ENCODE measurements around the gene CPNE4.

The CPNE4 gene

GRCh38 chr3:132001999-132002398 is 32.8 kb downstream of the CPNE4 start:
- TF ChIP-seq EZH2 (optimal IDR thresholded peaks at IDR 0.05; ENCODE audit: low read depth, low read length) (no peak), EZH2phosphoT487 (IDR thresholded peaks at IDR 0.05; ENCODE audit: low read length) (no peak), CTCF (IDR thresholded peaks at IDR 0.05; ENCODE audit: low read length) (no peak)
- Histone ChIP-seq H3K36me3 (replicated peaks; ENCODE audit: insufficient read depth, low read length) (no peaks in the 10 kb centered on the region), H3K4me3 (ENCODE audit: low read length) (no peak overlapping the region), H3F3A (ENCODE audit: insufficient read depth, low read length) (no peaks in the 10 kb centered on the region), H3K27me3 (replicated peaks; ENCODE audit: insufficient read depth, low read length) (no peaks in the 10 kb centered on the region), H2AFZ (ENCODE audit: low read length) (no peak overlapping the region), H3K9me3 (replicated peaks; ENCODE audit: insufficient read depth, low read length) (no peaks in the 10 kb centered on the region), H4K20me1 (ENCODE audit: insufficient read depth, low read length) (no peaks in the 10 kb centered on the region), H3K4me1 (ENCODE audit: low read length) (no peaks in the 10 kb centered on the region), H3K9me2 (replicated peaks; ENCODE audit: insufficient read depth, low read length) (no peaks in the 10 kb centered on the region), H3K4me2 (ENCODE audit: low read depth, low read length) (no peak overlapping the region), H3K27ac (ENCODE audit: low read length) (no peak overlapping the region), H3K79me2 (ENCODE audit: low read length) (no peaks in the 10 kb centered on the region), H3K9ac (ENCODE audit: low read length) (no peak overlapping the region)
- no peak for DNase-seq

- TF ChIP-seq EZH2phosphoT487 (IDR thresholded peaks at IDR 0.05; ENCODE audit: low read length) (no peak), EZH2 (optimal IDR thresholded peaks at IDR 0.05; ENCODE audit: low read depth, low read length) (no peak), CTCF (IDR thresholded peaks at IDR 0.05; ENCODE audit: low read length) (no peak)
- Histone ChIP-seq H3K4me1 (ENCODE audit: low read length) (no peaks in the 10 kb centered on the region), H3K9me3 (replicated peaks; ENCODE audit: insufficient read depth, low read length) (no peaks in the 10 kb centered on the region), H3F3A (ENCODE audit: insufficient read depth, low read length) (no peaks in the 10 kb centered on the region), H2AFZ (ENCODE audit: low read length) (no peak overlapping the region), H3K27ac (ENCODE audit: low read length) (no peak overlapping the region), H3K9ac (ENCODE audit: low read length) (no peak overlapping the region), H3K79me2 (ENCODE audit: low read length) (no peaks in the 10 kb centered on the region), H3K36me3 (replicated peaks; ENCODE audit: insufficient read depth, low read length) (no peaks in the 10 kb centered on the region), H3K4me2 (ENCODE audit: low read depth, low read length) (no peak overlapping the region), H4K20me1 (ENCODE audit: insufficient read depth, low read length) (no peaks in the 10 kb centered on the region), H3K27me3 (replicated peaks; ENCODE audit: insufficient read depth, low read length) (no peaks in the 10 kb centered on the region), H3K4me3 (ENCODE audit: low read length) (no peak overlapping the region), H3K9me2 (replicated peaks; ENCODE audit: insufficient read depth, low read length) (no peaks in the 10 kb centered on the region)
- no peak for DNase-seq
Observed at GRCh38 chr3:132001036-132001435, 33.8 kb downstream of the CPNE4 start.

- Histone ChIP-seq H3K4me3 (ENCODE audit: low read length) (no peak overlapping the region), H4K20me1 (ENCODE audit: insufficient read depth, low read length) (no peaks in the 10 kb centered on the region), H3K79me2 (ENCODE audit: low read length) (no peaks in the 10 kb centered on the region), H3K9ac (ENCODE audit: low read length) (no peak overlapping the region), H3K9me3 (replicated peaks; ENCODE audit: insufficient read depth, low read length) (no peaks in the 10 kb centered on the region), H2AFZ (ENCODE audit: low read length) (no peak overlapping the region), H3K9me2 (replicated peaks; ENCODE audit: insufficient read depth, low read length) (no peaks in the 10 kb centered on the region), H3F3A (ENCODE audit: insufficient read depth, low read length) (no peaks in the 10 kb centered on the region), H3K27me3 (replicated peaks; ENCODE audit: insufficient read depth, low read length) (no peaks in the 10 kb centered on the region), H3K4me1 (ENCODE audit: low read length) (no peaks in the 10 kb centered on the region), H3K4me2 (ENCODE audit: low read depth, low read length) (no peak overlapping the region), H3K36me3 (replicated peaks; ENCODE audit: insufficient read depth, low read length) (no peaks in the 10 kb centered on the region), H3K27ac (ENCODE audit: low read length) (no peak overlapping the region)
- no peak for TF ChIP-seq EZH2phosphoT487 (IDR thresholded peaks at IDR 0.05; ENCODE audit: low read length)
- TF ChIP-seq EZH2 (optimal IDR thresholded peaks at IDR 0.05; ENCODE audit: low read depth, low read length): no peak
- TF ChIP-seq CTCF (IDR thresholded peaks at IDR 0.05; ENCODE audit: low read length): no peak
- DNase-seq: no peak
Observed at GRCh38 chr3:131998027-131998426, 36.8 kb downstream of the CPNE4 start.
